HG02588 (cell line): ENCODE results near the gene BICD1.

ENCODE experiments used
- ATAC-seq: cut with Tn5 transposase; IDR thresholded peaks from one replicate; pipeline ENCODE4 v1.9.1; 2021; ENCODE audit warnings: mild to moderate bottlenecking, moderate library complexity; ENCODE audit not compliant: unreplicated experiment

Gene BICD1

GRCh38 chr12:32398181-32398580 is 291.5 kb downstream of the BICD1 start:
- no peak for ATAC-seq

GRCh38 chr12:32398816-32399369 is 292.2 kb downstream of the BICD1 start:
- no peak for ATAC-seq

- peak; percentile 89 for ATAC-seq
Observed at GRCh38 chr12:32399370-32400113, 292.9 kb downstream of the BICD1 start, which contains the start of gene FGD4. FGD4 (plus strand) TSS chr12:32399558.

- ATAC-seq = no peak
Observed at GRCh38 chr12:32400114-32400672, 293.5 kb downstream of the BICD1 start.

GRCh38 chr12:32400866-32401265 is 294.2 kb downstream of the BICD1 start:
- ATAC-seq = no peak

- ATAC-seq = no peak
Observed at GRCh38 chr12:32402170-32402569, 295.5 kb downstream of the BICD1 start.

GRCh38 chr12:32402946-32403345 is 296.3 kb downstream of the BICD1 start:
- ATAC-seq = no peak

GRCh38 chr12:32407795-32408194 is 301.1 kb downstream of the BICD1 start:
- ATAC-seq = no peak

- no peak for ATAC-seq
Observed at GRCh38 chr12:32413412-32413811, 306.8 kb downstream of the BICD1 start.

GRCh38 chr12:32418221-32418620 is 311.6 kb downstream of the BICD1 start:
- no peak for ATAC-seq

- no peak for ATAC-seq
Observed at GRCh38 chr12:32418903-32419519, 312.4 kb downstream of the BICD1 start.

- ATAC-seq = peak; percentile 62
Observed at GRCh38 chr12:32419520-32419960, 312.9 kb downstream of the BICD1 start.

- ATAC-seq = no peak
Observed at GRCh38 chr12:32420356-32420755, 313.7 kb downstream of the BICD1 start.

- no peak for ATAC-seq
Observed at GRCh38 chr12:32423559-32423958, 316.9 kb downstream of the BICD1 start.

GRCh38 chr12:32431025-32431424 is 324.4 kb downstream of the BICD1 start:
- ATAC-seq = no peak
